ENCODE measurements around the gene SPR. TPM values are rescaled to one million over a fixed set of nuclear protein-coding genes. Genes with fewer than 3 reads are reported as not detected.
A peak's percentile ranks its signal among the peaks of the same experiment; 100 is the strongest.

The SPR gene
- total and polyA plus RNA-seq, 9 of the 15 experiments (the other 6 are each of a cell fraction or from before 2014, with no cell fraction given): 7.7 to 38.3 (median 26.3) TPM

DNA sequence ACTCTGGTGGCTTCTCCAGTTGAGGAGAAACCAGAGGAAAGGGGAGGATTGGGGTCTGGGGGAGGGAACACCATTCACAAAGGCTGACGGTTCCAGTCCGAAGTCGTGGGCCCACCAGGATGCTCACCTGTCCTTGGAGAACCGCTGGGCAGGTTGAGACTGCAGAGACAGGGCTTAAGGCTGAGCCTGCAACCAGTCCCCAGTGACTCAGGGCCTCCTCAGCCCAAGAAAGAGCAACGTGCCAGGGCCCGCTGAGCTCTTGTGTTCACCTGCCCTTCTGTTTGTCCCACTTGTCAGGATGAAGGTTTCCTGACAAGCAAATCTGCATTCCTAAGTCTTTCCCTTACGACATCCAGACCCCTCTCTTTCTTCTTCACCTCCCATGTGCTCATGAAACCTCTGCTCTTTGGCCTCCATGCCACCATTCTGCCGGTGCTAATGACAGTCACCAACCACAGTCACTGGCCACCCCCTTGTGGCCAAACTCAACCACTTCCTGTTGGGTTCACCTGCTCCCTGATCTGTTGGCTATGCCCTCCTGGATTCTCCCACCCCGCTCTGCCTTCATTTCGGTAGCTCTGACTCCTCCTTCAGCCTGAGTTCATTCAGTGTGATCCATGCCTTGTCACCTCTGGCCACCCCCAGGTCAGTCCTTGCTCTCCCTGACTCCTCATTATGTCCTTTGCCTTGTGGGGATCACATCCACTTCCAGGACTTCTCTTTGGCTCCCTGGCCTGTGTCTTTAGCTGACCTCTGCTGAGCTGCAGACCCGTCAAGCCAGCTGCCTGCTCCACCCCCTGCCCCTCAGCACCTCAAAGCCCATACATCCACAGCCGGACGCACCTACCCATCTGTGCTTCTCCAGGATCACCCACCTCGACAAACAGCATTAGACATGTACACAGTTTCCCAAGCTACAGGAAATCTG is 47.7 kb downstream of the SPR start (continued):
- TF ChIP-seq ATF7 (IDR thresholded peaks at IDR 0.05) (no peak), TAL1 (IDR thresholded peaks at IDR 0.05) (no peak), SMARCB1 (IDR thresholded peaks at IDR 0.05; ENCODE audit: insufficient read length, low read depth) (no peak), TBP (optimal IDR thresholded peaks at IDR 0.05; ENCODE audit: low read depth, low read length) (no peak), RBM15 (IDR thresholded peaks at IDR 0.05; ENCODE audit: insufficient read depth, low read length) (no peak), HDAC3 (IDR thresholded peaks at IDR 0.05; ENCODE audit: borderline replicate concordance, partially characterized antibody) (no peak), NUFIP1 (IDR thresholded peaks at IDR 0.05; ENCODE audit: partially characterized antibody) (no peak), SIRT6 (IDR thresholded peaks at IDR 0.05; ENCODE audit: low read depth, low read length) (no peak), SIN3A (IDR thresholded peaks at IDR 0.05; ENCODE audit: borderline replicate concordance in 2 of 2, control insufficient read depth in 1 of 2, low read depth in 2 of 2, low read length in 2 of 2) (no peak), SETDB1 (IDR thresholded peaks at IDR 0.05; ENCODE audit: low read length) (no peak), SPI1 (IDR thresholded peaks at IDR 0.05; ENCODE audit: borderline replicate concordance, low read depth, low read length) (peak; percentile 69), SMC3 (conservative IDR thresholded peaks at IDR 0.05; ENCODE audit: insufficient read depth, low read depth, low read length) (peak; percentile 63), GABPA (tag; conservative IDR thresholded peaks at IDR 0.05; ENCODE audit: low read depth) (0 out of 2 replicates have a peak, but pooled peaks have one; percentile 29), ILF3 (IDR thresholded peaks at IDR 0.05; ENCODE audit: borderline replicate concordance) (no peak), ARID2 (IDR thresholded peaks at IDR 0.05) (no peak), XRCC3 (IDR thresholded peaks at IDR 0.05) (no peak), SP2 (IDR thresholded peaks at IDR 0.05; ENCODE audit: extremely low read depth, low read depth, low read length, poor library complexity, severe bottlenecking) (no peak), HEY1 (CRISPR knock-in tag; IDR thresholded peaks at IDR 0.05; ENCODE audit: borderline replicate concordance) (no peak), MCM5 (IDR thresholded peaks at IDR 0.05; ENCODE audit: low read depth) (no peak), ARID1B (IDR thresholded peaks at IDR 0.05) (no peak)
- TF ChIP-seq, protein P1, sequence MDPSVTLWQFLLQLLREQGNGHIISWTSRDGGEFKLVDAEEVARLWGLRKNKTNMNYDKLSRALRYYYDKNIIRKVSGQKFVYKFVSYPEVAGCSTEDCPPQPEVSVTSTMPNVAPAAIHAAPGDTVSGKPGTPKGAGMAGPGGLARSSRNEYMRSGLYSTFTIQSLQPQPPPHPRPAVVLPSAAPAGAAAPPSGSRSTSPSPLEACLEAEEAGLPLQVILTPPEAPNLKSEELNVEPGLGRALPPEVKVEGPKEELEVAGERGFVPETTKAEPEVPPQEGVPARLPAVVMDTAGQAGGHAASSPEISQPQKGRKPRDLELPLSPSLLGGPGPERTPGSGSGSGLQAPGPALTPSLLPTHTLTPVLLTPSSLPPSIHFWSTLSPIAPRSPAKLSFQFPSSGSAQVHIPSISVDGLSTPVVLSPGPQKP (CRISPR knock-in tag; IDR thresholded peaks at IDR 0.05): no peak
- TF ChIP-seq, protein P2, sequence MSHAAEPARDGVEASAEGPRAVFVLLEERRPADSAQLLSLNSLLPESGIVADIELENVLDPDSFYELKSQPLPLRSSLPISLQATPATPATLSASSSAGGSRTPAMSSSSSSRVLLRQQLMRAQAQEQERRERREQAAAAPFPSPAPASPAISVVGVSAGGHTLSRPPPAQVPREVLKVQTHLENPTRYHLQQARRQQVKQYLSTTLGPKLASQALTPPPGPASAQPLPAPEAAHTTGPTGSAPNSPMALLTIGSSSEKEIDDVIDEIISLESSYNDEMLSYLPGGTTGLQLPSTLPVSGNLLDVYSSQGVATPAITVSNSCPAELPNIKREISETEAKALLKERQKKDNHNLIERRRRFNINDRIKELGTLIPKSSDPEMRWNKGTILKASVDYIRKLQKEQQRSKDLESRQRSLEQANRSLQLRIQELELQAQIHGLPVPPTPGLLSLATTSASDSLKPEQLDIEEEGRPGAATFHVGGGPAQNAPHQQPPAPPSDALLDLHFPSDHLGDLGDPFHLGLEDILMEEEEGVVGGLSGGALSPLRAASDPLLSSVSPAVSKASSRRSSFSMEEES (CRISPR knock-in tag; IDR thresholded peaks at IDR 0.05): no peak
- TF ChIP-seq, protein P3, sequence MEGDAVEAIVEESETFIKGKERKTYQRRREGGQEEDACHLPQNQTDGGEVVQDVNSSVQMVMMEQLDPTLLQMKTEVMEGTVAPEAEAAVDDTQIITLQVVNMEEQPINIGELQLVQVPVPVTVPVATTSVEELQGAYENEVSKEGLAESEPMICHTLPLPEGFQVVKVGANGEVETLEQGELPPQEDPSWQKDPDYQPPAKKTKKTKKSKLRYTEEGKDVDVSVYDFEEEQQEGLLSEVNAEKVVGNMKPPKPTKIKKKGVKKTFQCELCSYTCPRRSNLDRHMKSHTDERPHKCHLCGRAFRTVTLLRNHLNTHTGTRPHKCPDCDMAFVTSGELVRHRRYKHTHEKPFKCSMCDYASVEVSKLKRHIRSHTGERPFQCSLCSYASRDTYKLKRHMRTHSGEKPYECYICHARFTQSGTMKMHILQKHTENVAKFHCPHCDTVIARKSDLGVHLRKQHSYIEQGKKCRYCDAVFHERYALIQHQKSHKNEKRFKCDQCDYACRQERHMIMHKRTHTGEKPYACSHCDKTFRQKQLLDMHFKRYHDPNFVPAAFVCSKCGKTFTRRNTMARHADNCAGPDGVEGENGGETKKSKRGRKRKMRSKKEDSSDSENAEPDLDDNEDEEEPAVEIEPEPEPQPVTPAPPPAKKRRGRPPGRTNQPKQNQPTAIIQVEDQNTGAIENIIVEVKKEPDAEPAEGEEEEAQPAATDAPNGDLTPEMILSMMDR (IDR thresholded peaks at IDR 0.05 in 2 of 3, conservative IDR thresholded peaks at IDR 0.05 in 1 of 3; ENCODE audit: insufficient read depth in 2 of 3, low read depth in 1 of 3, low read length in 3 of 3): peak; percentile 78 to 83 (median 79)

Data from K562 (cell line).